ENCODE results near the gene FAP. TPM values are rescaled to one million over a fixed set of nuclear protein-coding genes. Genes with fewer than 3 reads are reported as not detected.

FAP gene
- total and polyA plus RNA-seq, 2 of the 4 experiments (the other 2 are of a cell fraction): 71.0 to 95.0 TPM

DNA sequence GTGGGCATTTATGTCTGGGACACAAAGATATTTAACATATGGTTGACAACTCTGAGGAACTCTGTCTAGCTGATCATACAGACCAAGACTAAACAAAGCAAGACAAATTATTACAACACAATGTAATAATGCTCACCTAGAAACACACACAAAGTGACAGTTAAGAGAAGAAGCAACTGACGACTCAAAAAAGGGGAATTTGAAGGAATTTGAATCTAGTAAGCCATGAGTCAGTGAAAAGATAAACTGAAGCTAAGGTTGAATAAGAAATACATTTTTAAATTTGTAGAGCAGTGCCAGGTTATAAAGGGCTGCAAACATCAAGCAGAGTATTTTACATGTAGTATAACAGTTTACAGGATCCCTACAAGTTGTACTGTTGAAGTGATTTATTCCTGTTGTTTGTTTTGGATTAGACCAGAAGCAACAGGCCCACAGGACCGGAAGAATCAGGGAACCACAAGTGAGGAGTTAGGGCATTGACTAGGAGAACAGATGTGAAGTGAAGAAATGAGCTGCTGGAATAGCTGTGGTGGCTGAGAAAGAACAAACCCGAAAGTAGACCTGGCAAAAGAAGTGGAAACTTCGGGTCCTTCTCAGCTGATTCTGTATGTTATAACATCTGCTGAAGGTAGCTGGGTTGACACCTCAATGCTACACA, 39.6 kb upstream of the FAP start:
- H4K20me1 ChIP-seq (ENCODE audit: insufficient read depth, low read length): no peaks in the 10 kb centered on the region
- peak overlapping the region; percentile 8; the same call in 1 of the 2 replicates for H3K14ac ChIP-seq (replicated peaks; ENCODE audit: low read depth, low read length)
- 0 out of 4 replicates have a peak overlapping the region, but pooled peaks of 1 of the 2 experiments have one; percentile 29 for H4K8ac ChIP-seq (ENCODE audit: low read depth in 2 of 2, low read length in 2 of 2)
- H3K79me1 ChIP-seq (ENCODE audit: low read depth in 1 of 2, low read length in 2 of 2): no peaks in the 10 kb centered on the region
- peak overlapping the region; percentile 12 for H2AK5ac ChIP-seq (ENCODE audit: low read depth, low read length)
- H4K91ac ChIP-seq (ENCODE audit: insufficient read depth, low read depth, low read length): 0 out of 2 replicates have a peak overlapping the region, but pooled peaks have one; percentile 14
- DNase-seq (peak; percentile 54), ATAC-seq (ENCODE audit: low read depth) (peak; percentile 77)
- H3K9me3 ChIP-seq (ENCODE audit: control insufficient read depth, insufficient read depth, low read length): no peaks in the 10 kb centered on the region
- H2BK5ac ChIP-seq (ENCODE audit: low read depth, low read length, poor library complexity, severe bottlenecking): peak overlapping the region; percentile 48
- in situ Hi-C loops (cut with MboI; ENCODE audit: low sequenced_read_pairs) (no loop called here), dilution Hi-C loops (cut with HindIII; ENCODE audit: low sequenced_read_pairs, unreplicated experiment) (no loop called here), intact Hi-C loops (cut with micrococcal nuclease) (no loop called here)
- H3K4me2 ChIP-seq (ENCODE audit: low read depth, low read length): peak overlapping the region; percentile 67; the same call in 1 of the 2 replicates
- no peak overlapping the region for H3K56ac ChIP-seq (ENCODE audit: extremely low read depth, insufficient read depth, low read length)
- no peaks in the 10 kb centered on the region for H3K9me1 ChIP-seq (ENCODE audit: insufficient read depth, low read length)
- H3K4me3 ChIP-seq (ENCODE audit: insufficient read depth, low read depth, low read length): no peak overlapping the region
- no peak overlapping the region for H2AFZ ChIP-seq (replicated peaks; ENCODE audit: low read length, poor library complexity)
- TF ChIP-seq MAZ (IDR thresholded peaks at IDR 0.05; ENCODE audit: borderline replicate concordance, low read depth, low read length) (no peak), NFE2L2 (IDR thresholded peaks at IDR 0.05; ENCODE audit: low read depth, low read length) (no peak), CHD1 (IDR thresholded peaks at IDR 0.05; ENCODE audit: low read depth, low read length) (no peak), FOS (IDR thresholded peaks at IDR 0.05; ENCODE audit: low read depth, low read length) (no peak), USF2 (IDR thresholded peaks at IDR 0.05; ENCODE audit: low read depth, low read length) (no peak), BHLHE40 (IDR thresholded peaks at IDR 0.05; ENCODE audit: low read depth, low read length) (no peak), MAFK (IDR thresholded peaks at IDR 0.05; ENCODE audit: low read depth, low read length) (no peak), SMC3 (IDR thresholded peaks at IDR 0.05; ENCODE audit: low read depth, low read length) (no peak), RCOR1 (IDR thresholded peaks at IDR 0.05; ENCODE audit: insufficient replicate concordance, low read length) (no peak), MXI1 (IDR thresholded peaks at IDR 0.05; ENCODE audit: borderline replicate concordance, low read depth, low read length) (no peak), ELK1 (IDR thresholded peaks at IDR 0.05; ENCODE audit: borderline replicate concordance, low read depth, low read length) (no peak), RFX5 (IDR thresholded peaks at IDR 0.05; ENCODE audit: low read depth, low read length) (no peak)
- TF ChIP-seq, protein P1, sequence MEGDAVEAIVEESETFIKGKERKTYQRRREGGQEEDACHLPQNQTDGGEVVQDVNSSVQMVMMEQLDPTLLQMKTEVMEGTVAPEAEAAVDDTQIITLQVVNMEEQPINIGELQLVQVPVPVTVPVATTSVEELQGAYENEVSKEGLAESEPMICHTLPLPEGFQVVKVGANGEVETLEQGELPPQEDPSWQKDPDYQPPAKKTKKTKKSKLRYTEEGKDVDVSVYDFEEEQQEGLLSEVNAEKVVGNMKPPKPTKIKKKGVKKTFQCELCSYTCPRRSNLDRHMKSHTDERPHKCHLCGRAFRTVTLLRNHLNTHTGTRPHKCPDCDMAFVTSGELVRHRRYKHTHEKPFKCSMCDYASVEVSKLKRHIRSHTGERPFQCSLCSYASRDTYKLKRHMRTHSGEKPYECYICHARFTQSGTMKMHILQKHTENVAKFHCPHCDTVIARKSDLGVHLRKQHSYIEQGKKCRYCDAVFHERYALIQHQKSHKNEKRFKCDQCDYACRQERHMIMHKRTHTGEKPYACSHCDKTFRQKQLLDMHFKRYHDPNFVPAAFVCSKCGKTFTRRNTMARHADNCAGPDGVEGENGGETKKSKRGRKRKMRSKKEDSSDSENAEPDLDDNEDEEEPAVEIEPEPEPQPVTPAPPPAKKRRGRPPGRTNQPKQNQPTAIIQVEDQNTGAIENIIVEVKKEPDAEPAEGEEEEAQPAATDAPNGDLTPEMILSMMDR (conservative IDR thresholded peaks at IDR 0.05; ENCODE audit: low read depth, low read length): no peak
- ChIA-PET CTCF (interaction anchor here (1.0 to 1.6 kb wide), 3 partner anchors 59 to 129 kb away, joined by 3 to 4 read pairs (median 3); no protein-coding TSS in a partner anchor), POLR2A (ENCODE audit: unreplicated experiment) (interaction anchor here (0.6 kb wide), 1 partner anchor 109 kb away, joined by 3 read pairs; no protein-coding TSS in a partner anchor)
- peak overlapping the region; percentile 17; the same call in 1 of the 2 replicates for H3K4ac ChIP-seq (ENCODE audit: low read depth, low read length)
- BruUV-seq (replicated peaks): no TSS peak
- H2BK20ac ChIP-seq (ENCODE audit: low read depth, low read length): no peak overlapping the region
- peak overlapping the region; percentile 88; the same call in 1 of the 2 replicates for H3K18ac ChIP-seq (ENCODE audit: low read depth, low read length)
- H3K27ac ChIP-seq (ENCODE audit: insufficient read depth, low read length): no peak overlapping the region
- no peaks in the 10 kb centered on the region for H3K36me3 ChIP-seq (ENCODE audit: control insufficient read depth, insufficient read depth, low read length)
- peaks cover 6% of the 10 kb centered on the region; the same call in 1 of the 2 replicates for H3K4me1 ChIP-seq (ENCODE audit: control insufficient read depth, insufficient read depth, low read length)
- 0 out of 2 replicates have a peak overlapping the region, but pooled peaks have one; percentile 28 for H2BK120ac ChIP-seq (ENCODE audit: low read depth, low read length)
- H4K5ac ChIP-seq (ENCODE audit: low read depth, low read length): peak overlapping the region; percentile 3; the same call in 1 of the 2 replicates
- no peaks in the 10 kb centered on the region for H3K27me3 ChIP-seq (ENCODE audit: control insufficient read depth, insufficient read depth, low read length)
- H3K9ac ChIP-seq (ENCODE audit: low read depth, low read length): no peak overlapping the region
- H3K23ac ChIP-seq (ENCODE audit: low read depth, low read length): no peak overlapping the region
- H2AK9ac ChIP-seq (replicated peaks; ENCODE audit: low read depth, low read length, poor library complexity): no peak overlapping the region
- no CpG with 5 or more reads among the region's 4 CpGs for WGBS, 2 experiments (ENCODE audit: extremely low coverage in 2 of 2, insufficient read length in 1 of 2)
- H2BK15ac ChIP-seq (ENCODE audit: low read depth, low read length): 0 out of 3 replicates have a peak overlapping the region, but pooled peaks have one; percentile 27

Measured in IMR-90 (cell line).